Testis (tissue), 3 donors: ENCODE measurements around the gene RALGPS1. TPM values are rescaled to one million over a fixed set of nuclear protein-coding genes. Genes with fewer than 3 reads are reported as not detected.

Experiments used
- DNase-seq: peaks from one replicate; pipeline ENCODE4 v3.0.0-alpha.2; 2019
- H3K27ac ChIP-seq, 2 donors: fragments of 200-600 bp; sonication (generic); one replicate each; pipeline ENCODE4 v1.5.1; 2019
- H3K27me3 ChIP-seq: fragments of 200-600 bp; sonication (generic); one replicate; pipeline ENCODE4 v1.5.1; 2019
- H3K36me3 ChIP-seq: fragments of 200-600 bp; sonication (generic); one replicate; pipeline ENCODE4 v1.5.1; 2017; ENCODE audit warnings: low read depth; ENCODE audit errors: missing control alignments
- H3K4me1 ChIP-seq: fragments of 200-600 bp; sonication (generic); one replicate; pipeline ENCODE4 v1.5.1; 2019
- H3K4me3 ChIP-seq, 2 donors: fragments of 200-600 bp; sonication (generic); one replicate each; pipeline ENCODE4 v1.5.1; 2017 to 2019
- H3K9me3 ChIP-seq: fragments of 200-600 bp; sonication (generic); one replicate; pipeline ENCODE4 v1.5.1; 2017
- CTCF ChIP-seq, 3 experiments: fragments of 450-650 bp in 2 of 3; fragments of 200-600 bp in 1 of 3; sonication (generic) in 1 of 3; IDR thresholded peaks; one replicate each; pipeline ENCODE4 v1.5.1; 2016 to 2019; ENCODE audit warnings: antibody characterized with exemption in 3 of 3, mild to moderate bottlenecking in 2 of 3, moderate library complexity in 1 of 3
- POLR2A ChIP-seq: fragments of 450-650 bp; IDR thresholded peaks from one replicate; pipeline ENCODE4 v1.6.1; 2017; ENCODE audit warnings: antibody characterized with exemption, mild to moderate bottlenecking, moderate library complexity
- WGBS, 2 donors: methylation state at CpG; one replicate each; pipeline ENCODE4 v1.1.5; 2018; 5-methylcytosine and 5-hydroxymethylcytosine counted together
- intact Hi-C: fragments of 100-400 bp; cut with DNase I; formaldehyde crosslinking; loops from one replicate; pipeline ENCODE4 v1.15.1; 2023; ENCODE audit warnings: low total_unique reads
- polyA plus RNA-seq: library from polyadenylated mRNA; stranded (reverse); fragments of 350-450 nt; fragmentation: Illumina TruSeq; extraction: RNeasy Lipid Tissue Mini Kit (QIAGEN cat#74804); gene quantifications from one replicate; pipeline ENCODE4 v1.2.3, GENCODE V29; 2014; ENCODE audit warnings: low read depth, low replicate concordance; ENCODE audit not compliant: insufficient read depth
- total RNA-seq, 2 donors: library from RNA; depleted of rRNA; stranded (reverse); fragments of >200 nt; gene quantifications; one replicate each; pipeline ENCODE4 v1.2.3, GENCODE V29; 2016

Gene RALGPS1
- total and polyA plus RNA-seq, 3 donors from 2014 or later, result 35.9 to 48.6 (median 36.9) TPM

- H3K4me3 ChIP-seq, result no peak overlapping the region
- no peaks in the 10 kb centered on the region for H3K4me1 ChIP-seq
- H3K27me3 ChIP-seq, result no peaks in the 10 kb centered on the region
- no peaks in the 10 kb centered on the region for H3K36me3 ChIP-seq
- no peak overlapping the region for H3K27ac ChIP-seq
- intact Hi-C loops, result no loop called here
- no peaks in the 10 kb centered on the region for H3K9me3 ChIP-seq
- TF ChIP-seq CTCF (IDR thresholded peaks at IDR 0.05) (no peak), POLR2A (no peak)
- no peak for DNase-seq
- WGBS, 2 donors, result 65 to 68% methylated on average over 5 to 7 of the region's 7 CpGs
Observed at GRCh38 chr9:127098916-127099553, 184.5 kb downstream of the RALGPS1 start.

GRCh38 chr9:127099664-127100063 is 185.1 kb downstream of the RALGPS1 start:
- Histone ChIP-seq H3K4me3 (no peak overlapping the region), H3K9me3 (no peaks in the 10 kb centered on the region), H3K4me1 (no peaks in the 10 kb centered on the region), H3K27me3 (no peaks in the 10 kb centered on the region), H3K36me3 (no peaks in the 10 kb centered on the region), H3K27ac (no peak overlapping the region)
- intact Hi-C loops, result no loop called here
- 90 to 93% methylated on average over 3 of the region's 3 CpGs for WGBS, 2 donors
- no peak for TF ChIP-seq CTCF (IDR thresholded peaks at IDR 0.05)
- DNase-seq, result no peak

- intact Hi-C loops, result no loop called here
- Histone ChIP-seq H3K4me3 (no peak overlapping the region), H3K27me3 (no peaks in the 10 kb centered on the region), H3K9me3 (no peaks in the 10 kb centered on the region), H3K27ac (no peak overlapping the region), H3K36me3 (no peaks in the 10 kb centered on the region), H3K4me1 (no peaks in the 10 kb centered on the region)
- no peak for DNase-seq
- TF ChIP-seq POLR2A, result no peak
- no peak for TF ChIP-seq CTCF (IDR thresholded peaks at IDR 0.05)
Observed at GRCh38 chr9:127102176-127102575, 187.6 kb downstream of the RALGPS1 start.

- H3K4me1 ChIP-seq, result no peaks in the 10 kb centered on the region
- no peak for TF ChIP-seq POLR2A
- no peak for TF ChIP-seq CTCF (IDR thresholded peaks at IDR 0.05)
- no peaks in the 10 kb centered on the region for H3K27me3 ChIP-seq
- no peak overlapping the region for H3K27ac ChIP-seq
- 63 to 95% methylated on average over 2 of the region's 2 CpGs for WGBS, 2 donors
- no peak for DNase-seq
- H3K36me3 ChIP-seq, result no peaks in the 10 kb centered on the region
- no peaks in the 10 kb centered on the region for H3K9me3 ChIP-seq
- intact Hi-C loops, result no loop called here
- H3K4me3 ChIP-seq, result no peak overlapping the region
Observed at GRCh38 chr9:127102788-127103187, 188.2 kb downstream of the RALGPS1 start.

GRCh38 chr9:127104581-127105311 is 190.2 kb downstream of the RALGPS1 start:
- no peak overlapping the region for H3K4me3 ChIP-seq
- 80 to 93% methylated on average over 7 of the region's 7 CpGs for WGBS, 2 donors
- H3K27me3 ChIP-seq, result no peaks in the 10 kb centered on the region
- intact Hi-C loops, result no loop called here
- TF ChIP-seq POLR2A (no peak), CTCF (IDR thresholded peaks at IDR 0.05) (no peak)
- H3K4me1 ChIP-seq, result no peaks in the 10 kb centered on the region
- no peaks in the 10 kb centered on the region for H3K9me3 ChIP-seq
- DNase-seq, result no peak
- no peak overlapping the region for H3K27ac ChIP-seq
- H3K36me3 ChIP-seq, result no peaks in the 10 kb centered on the region
